ENCODE data around the gene RPL9.
"Not testable (repeated sequence)": the region's sequence is repeated elsewhere in the genome, so short reads cannot be mapped to it uniquely, and the experiment has no call there.

The RPL9 gene

GRCh38 chr4:39458505-39459300, at the start of gene RPL9, which contains the start of gene LIAS:
Gene RPL9 (minus strand): TSS chr4:39458922. CDS start chr4:39458439, 483 bp downstream.
Gene LIAS (plus strand): TSS chr4:39459056. CDS start chr4:39459118, 62 bp downstream.
- DNase-seq = peak; percentile 82

- no peak for DNase-seq
These were observed 46.9 kb upstream of the RPL9 start for GRCh38 chr4:39505581-39505980.

GRCh38 chr4:39504538-39504937, 45.8 kb upstream of the RPL9 start:
- no peak for DNase-seq

GRCh38 chr4:39502664-39503035, 43.9 kb upstream of the RPL9 start:
- not testable (repeated sequence) for DNase-seq

- DNase-seq = no peak
These were observed 43.4 kb upstream of the RPL9 start for GRCh38 chr4:39502019-39502663.

GRCh38 chr4:39498727-39499020, 40.0 kb upstream of the RPL9 start:
- DNase-seq = no peak

GRCh38 chr4:39497909-39498726, 39.4 kb upstream of the RPL9 start:
- DNase-seq = no peak

- no peak for DNase-seq
These were observed 36.9 kb upstream of the RPL9 start for GRCh38 chr4:39495446-39496213.

GRCh38 chr4:39494354-39494753, 35.6 kb upstream of the RPL9 start:
- no peak for DNase-seq

- DNase-seq = no peak
These were observed 31.6 kb upstream of the RPL9 start for GRCh38 chr4:39490322-39490721.

GRCh38 chr4:39486221-39486804, 27.6 kb upstream of the RPL9 start:
- no peak for DNase-seq

GRCh38 chr4:39484582-39485272, 26.0 kb upstream of the RPL9 start:
- DNase-seq = no peak

- no peak for DNase-seq
These were observed 22.4 kb upstream of the RPL9 start for GRCh38 chr4:39480902-39481695.

GRCh38 chr4:39480251-39480650, 21.5 kb upstream of the RPL9 start:
- no peak for DNase-seq

- no peak for DNase-seq
These were observed 17.6 kb upstream of the RPL9 start for GRCh38 chr4:39476187-39476895.

GRCh38 chr4:39472396-39472795, 13.7 kb upstream of the RPL9 start:
- no peak for DNase-seq

- DNase-seq = no peak
These were observed 11.7 kb upstream of the RPL9 start for GRCh38 chr4:39470402-39470801.

GRCh38 chr4:39469429-39470077, 10.8 kb upstream of the RPL9 start:
- peak; percentile 46 for DNase-seq

GRCh38 chr4:39467464-39467863, 8.7 kb upstream of the RPL9 start:
- DNase-seq = no peak

- DNase-seq = no peak
These were observed 8.0 kb upstream of the RPL9 start for GRCh38 chr4:39466747-39467146.
